CD14-positive monocyte (primary cell): ENCODE data around the gene PIP5K1A. TPM values are rescaled to one million over a fixed set of nuclear protein-coding genes. Genes with fewer than 3 reads are reported as not detected.

ENCODE experiments used
- DNase-seq, 3 donors: peaks; one replicate each; pipeline ENCODE4 v3.0.0-alpha.2; 2011 to 2022
- H2AFZ ChIP-seq: 2 replicates; pipeline ENCODE4 v1.6.0; 2012; ENCODE audit warnings: mild to moderate bottlenecking, low read depth, low read length, inconsistent platforms; ENCODE audit not compliant: insufficient read depth, poor library complexity, severe bottlenecking
- H3K27ac ChIP-seq, 2 donors: 1 replicate in 1 of 2; 2 replicates in 1 of 2; pipeline ENCODE4 v1.5.1; 2012 to 2013; ENCODE audit warnings: low read length in 2 of 2, control low read depth in 1 of 2, inconsistent platforms in 1 of 2, low read depth in 1 of 2, mild to moderate bottlenecking in 1 of 2
- H3K27me3 ChIP-seq, 2 donors: one replicate each; pipeline versions ENCODE4 v1.6.0 to v1.6.1; 2011 to 2013; ENCODE audit warnings: low read length in 2 of 2; ENCODE audit not compliant: control insufficient read depth in 2 of 2, insufficient read depth in 2 of 2
- H3K36me3 ChIP-seq, 2 donors: replicated peaks in 1 of 2; 1 replicate in 1 of 2; 2 replicates in 1 of 2; pipeline versions ENCODE4 v1.5.1 to v1.6.1; 2012 to 2013; ENCODE audit warnings: low read length in 2 of 2, control low read depth in 1 of 2, inconsistent platforms in 1 of 2, mild to moderate bottlenecking in 1 of 2; ENCODE audit not compliant: insufficient read depth in 2 of 2, control insufficient read depth in 1 of 2
- H3K4me1 ChIP-seq, 2 donors: 1 replicate in 1 of 2; 2 replicates in 1 of 2; pipeline versions ENCODE4 v1.5.1 to v1.6.1; 2012 to 2013; ENCODE audit warnings: low read length in 2 of 2, control low read depth in 1 of 2, inconsistent platforms in 1 of 2, mild to moderate bottlenecking in 1 of 2, moderate library complexity in 1 of 2; ENCODE audit not compliant: insufficient read depth in 2 of 2, control insufficient read depth in 1 of 2
- H3K4me2 ChIP-seq: replicated peaks from 2 replicates; pipeline ENCODE3; 2012; ENCODE audit warnings: low read length, moderate library complexity, mild to moderate bottlenecking; ENCODE audit not compliant: poor library complexity, severe bottlenecking; ENCODE audit errors: extremely low read depth
- H3K4me3 ChIP-seq, 3 experiments: fragments of 200-600 bp in 1 of 3; sonication (generic) in 1 of 3; replicated peaks in 1 of 3; 1 replicate in 2 of 3; 2 replicates in 1 of 3; pipeline ENCODE4 v1.5.1; 2011 to 2013; ENCODE audit warnings: low read length in 3 of 3, mild to moderate bottlenecking in 3 of 3, control low read depth in 2 of 3, low read depth in 2 of 3, inconsistent platforms in 1 of 3, moderate library complexity in 1 of 3
- H3K79me2 ChIP-seq: 2 replicates; pipeline ENCODE4 v1.6.0; 2012; ENCODE audit warnings: mild to moderate bottlenecking, control low read depth, inconsistent platforms, low read length, moderate library complexity; ENCODE audit not compliant: insufficient read depth
- H3K9ac ChIP-seq: 2 replicates; pipeline ENCODE4 v1.6.0; 2017; ENCODE audit warnings: low read length, mild to moderate bottlenecking; ENCODE audit not compliant: insufficient read depth, poor library complexity, severe bottlenecking
- H3K9me3 ChIP-seq, 2 donors: replicated peaks in 1 of 2; 1 replicate in 1 of 2; 2 replicates in 1 of 2; pipeline versions ENCODE4 v1.5.1 to v1.6.1; 2012 to 2013; ENCODE audit warnings: low read length in 2 of 2, control low read depth in 1 of 2; ENCODE audit not compliant: control insufficient read depth in 1 of 2, insufficient read depth in 1 of 2
- H4K20me1 ChIP-seq: 2 replicates; pipeline ENCODE4 v1.6.0; 2012; ENCODE audit warnings: mild to moderate bottlenecking, low read length, control low read depth, moderate library complexity; ENCODE audit not compliant: insufficient read depth
- H3K27ac Mint-ChIP-seq, 7 donors: one replicate each; pipeline ENCODE4 v1.8.0; 2020; ENCODE audit warnings: mild to moderate bottlenecking in 7 of 7, mixed read lengths in 7 of 7, moderate library complexity in 6 of 7, inconsistent platforms in 2 of 7
- H3K27me3 Mint-ChIP-seq, 3 donors: one replicate each; pipeline ENCODE4 v1.8.0; 2021 to 2022; ENCODE audit warnings: low read depth in 3 of 3, mild to moderate bottlenecking in 3 of 3, mixed read lengths in 3 of 3, moderate library complexity in 3 of 3, inconsistent platforms in 1 of 3
- H3K36me3 Mint-ChIP-seq, 2 donors: one replicate each; pipeline ENCODE4 v1.8.0; 2020; ENCODE audit warnings: mixed read lengths in 2 of 2, inconsistent platforms in 1 of 2, mild to moderate bottlenecking in 1 of 2
- H3K4me1 Mint-ChIP-seq: one replicate; pipeline ENCODE4 v1.8.0; 2020; ENCODE audit warnings: mild to moderate bottlenecking, mixed read lengths
- H3K4me3 Mint-ChIP-seq, 2 donors: one replicate each; pipeline ENCODE4 v1.8.0; 2020; ENCODE audit warnings: mild to moderate bottlenecking in 2 of 2, mixed read lengths in 2 of 2, moderate library complexity in 1 of 2
- H3K9me3 Mint-ChIP-seq, 7 donors: one replicate each; pipeline ENCODE4 v1.8.0; 2020 to 2022; ENCODE audit warnings: mixed read lengths in 7 of 7, mild to moderate bottlenecking in 6 of 7, moderate library complexity in 6 of 7, inconsistent platforms in 2 of 7
- CTCF ChIP-seq: fragments of 200-600 bp; IDR thresholded peaks from one replicate; pipeline ENCODE4 v1.8.0; 2022; ENCODE audit warnings: antibody characterized with exemption, mild to moderate bottlenecking
- WGBS: methylation state at CpG from one replicate; pipeline ENCODE4 v1.1.5; 2013; ENCODE audit warnings: missing lambda C conversion rate; ENCODE audit not compliant: insufficient coverage; 5-methylcytosine and 5-hydroxymethylcytosine counted together
- intact Hi-C, 2 donors: fragments of 100-400 bp; cut with micrococcal nuclease; formaldehyde crosslinking; loops; one replicate each; pipeline versions ENCODE4 v1.15.0 to v1.15.1; 2023
- polyA plus RNA-seq, 3 donors: library from polyadenylated mRNA; depleted of rRNA in 1 of 3; unstranded in 2 of 3; stranded (reverse) in 1 of 3; fragments of 300-500 nt in 2 of 3; fragments of >200 nt in 1 of 3; fragmentation: Illumina TruSeq in 2 of 3; gene quantifications; 1 replicate in 2 of 3; 2 replicates in 1 of 3; pipeline ENCODE4 v1.2.3, GENCODE V29; 2012 to 2021

Gene PIP5K1A
- polyA plus RNA-seq, 3 donors = 10.8 to 47.7 (median 11.7) TPM

GRCh38 chr1:151156515-151156819, 41.9 kb upstream of the PIP5K1A start, which contains the start of gene TNFAIP8L2:
Gene TNFAIP8L2, plus strand, starts transcription at chr1:151156649. Its CDS starts 2,049 bp downstream, at chr1:151158698.
- no peaks in the 10 kb centered on the region for H3K9me3 ChIP-seq
- peak within 1 kb of the TSS; percentile 52 for H3K9ac ChIP-seq
- H4K20me1 ChIP-seq = peaks cover 49% of the 10 kb centered on the region
- H3K4me1 ChIP-seq = peaks cover 51 to 60% of the 10 kb centered on the region in 2 donors
- intact Hi-C loops = loop anchor here in 1 of 2 donors (2.0 to 5.0 kb wide), 3 partner anchors 58 to 394 kb away; no protein-coding TSS in a partner anchor
- H3K27ac Mint-ChIP-seq = peak within 1 kb of the TSS; percentile 90 to 96 (median 95)
- peak; percentile 64 to 72 (median 64) for DNase-seq
- peak within 1 kb of the TSS; percentile 88 for H3K4me2 ChIP-seq
- peaks cover 49% of the 10 kb centered on the region for H3K79me2 ChIP-seq
- H3K4me3 ChIP-seq = peak within 1 kb of the TSS; percentile 74 to 91 (median 91)
- H3K27me3 ChIP-seq = no peaks in the 10 kb centered on the region
- 0% methylated on average over 3 of the region's 4 CpGs for WGBS
- peak within 1 kb of the TSS; percentile 62 for H2AFZ ChIP-seq
- peaks cover 0 to 7% (median 0%) of the 10 kb centered on the region in 3 donors for H3K27me3 Mint-ChIP-seq
- peaks cover 49% of the 10 kb centered on the region for H3K4me1 Mint-ChIP-seq
- H3K4me3 Mint-ChIP-seq = peak within 1 kb of the TSS; percentile 98
- no peaks in the 10 kb centered on the region for H3K9me3 Mint-ChIP-seq
- TF ChIP-seq CTCF = no peak
- H3K36me3 ChIP-seq = peaks cover 10 to 28% of the 10 kb centered on the region in 2 donors
- H3K36me3 Mint-ChIP-seq = peaks cover 22 to 30% of the 10 kb centered on the region in 2 donors
- peak within 1 kb of the TSS; percentile 60 to 79 for H3K27ac ChIP-seq

- H3K4me1 ChIP-seq = peaks cover 54 to 65% of the 10 kb centered on the region in 2 donors
- H4K20me1 ChIP-seq = peaks cover 55% of the 10 kb centered on the region
- peak overlapping the region; percentile 74 to 91 (median 91) for H3K4me3 ChIP-seq
- peak overlapping the region; percentile 88 for H3K4me2 ChIP-seq
- H3K27me3 ChIP-seq = no peaks in the 10 kb centered on the region
- no peak for TF ChIP-seq CTCF
- H3K4me3 Mint-ChIP-seq = peak overlapping the region; percentile 98
- peaks cover 0 to 7% (median 0%) of the 10 kb centered on the region in 3 donors for H3K27me3 Mint-ChIP-seq
- WGBS = 3% methylated on average over 3 of the region's 6 CpGs
- peak overlapping the region; percentile 60 to 79 for H3K27ac ChIP-seq
- H2AFZ ChIP-seq = peak overlapping the region; percentile 62
- H3K27ac Mint-ChIP-seq = peak overlapping the region; percentile 90 to 96 (median 95)
- peaks cover 55% of the 10 kb centered on the region for H3K79me2 ChIP-seq
- H3K9me3 Mint-ChIP-seq = no peaks in the 10 kb centered on the region
- peaks cover 28 to 36% of the 10 kb centered on the region in 2 donors for H3K36me3 Mint-ChIP-seq
- intact Hi-C loops = loop anchor here (1.0 to 5.0 kb wide), 4 partner anchors 8 to 395 kb away; partner anchors contain the start of gene LYSMD1 (in 1 of the 2)
- peak overlapping the region; percentile 52 for H3K9ac ChIP-seq
- peaks cover 10 to 34% of the 10 kb centered on the region in 2 donors for H3K36me3 ChIP-seq
- DNase-seq = peak; percentile 34 to 72 (median 66)
- no peaks in the 10 kb centered on the region for H3K9me3 ChIP-seq
- H3K4me1 Mint-ChIP-seq = peaks cover 56% of the 10 kb centered on the region
Measured at GRCh38 chr1:151157067-151157531, 41.3 kb upstream of the PIP5K1A start.
